ENCODE results near the gene TTC36.
A peak's percentile ranks its signal among the peaks of the same experiment; 100 is the strongest.
"Not testable (repeated sequence)": the region's sequence is repeated elsewhere in the genome, so short reads cannot be mapped to it uniquely, and the experiment has no call there.

TTC36 gene

GRCh38 chr11:118544647-118545010, 17.4 kb downstream of the TTC36 start:
- Mint-ChIP-seq H3K27ac (no peak overlapping the region), H3K27me3 (no peaks in the 10 kb centered on the region), H3K4me1 (ENCODE audit: low read depth) (no peaks in the 10 kb centered on the region), H3K4me3 (no peak overlapping the region), H3K36me3 (ENCODE audit: low read depth) (peaks cover 4% of the 10 kb centered on the region), H3K9me3 (no peaks in the 10 kb centered on the region)

- Mint-ChIP-seq H3K4me1 (ENCODE audit: low read depth) (no peaks in the 10 kb centered on the region), H3K36me3 (ENCODE audit: low read depth) (peaks cover 7% of the 10 kb centered on the region), H3K9me3 (no peaks in the 10 kb centered on the region), H3K4me3 (no peak overlapping the region), H3K27me3 (no peaks in the 10 kb centered on the region), H3K27ac (no peak overlapping the region)
Observed at GRCh38 chr11:118545533-118545932, 18.3 kb downstream of the TTC36 start.

- H3K27me3 Mint-ChIP-seq, result no peaks in the 10 kb centered on the region
- peaks cover 12% of the 10 kb centered on the region for H3K36me3 Mint-ChIP-seq (ENCODE audit: low read depth)
- H3K4me3 Mint-ChIP-seq, result no peak overlapping the region
- H3K27ac Mint-ChIP-seq, result no peak overlapping the region
- H3K9me3 Mint-ChIP-seq, result no peaks in the 10 kb centered on the region
- H3K4me1 Mint-ChIP-seq (ENCODE audit: low read depth), result no peaks in the 10 kb centered on the region
Observed at GRCh38 chr11:118547132-118547531, 19.9 kb downstream of the TTC36 start.

- Mint-ChIP-seq H3K4me1 (ENCODE audit: low read depth) (no peaks in the 10 kb centered on the region), H3K27ac (no peak overlapping the region), H3K9me3 (no peaks in the 10 kb centered on the region), H3K4me3 (no peak overlapping the region), H3K36me3 (ENCODE audit: low read depth) (peaks cover 27% of the 10 kb centered on the region), H3K27me3 (no peaks in the 10 kb centered on the region)
Observed at GRCh38 chr11:118552341-118552740, 25.1 kb downstream of the TTC36 start.

- Mint-ChIP-seq H3K27me3 (no peaks in the 10 kb centered on the region), H3K27ac (no peak overlapping the region), H3K9me3 (no peaks in the 10 kb centered on the region), H3K4me1 (ENCODE audit: low read depth) (peaks cover 16% of the 10 kb centered on the region), H3K36me3 (ENCODE audit: low read depth) (peaks cover 11% of the 10 kb centered on the region), H3K4me3 (no peak overlapping the region)
Observed at GRCh38 chr11:118560806-118561205, 33.5 kb downstream of the TTC36 start.

- Mint-ChIP-seq H3K4me1 (ENCODE audit: low read depth) (peaks cover 19% of the 10 kb centered on the region), H3K27me3 (no peaks in the 10 kb centered on the region), H3K9me3 (no peaks in the 10 kb centered on the region), H3K36me3 (ENCODE audit: low read depth) (peaks cover 3% of the 10 kb centered on the region), H3K4me3 (peak overlapping the region; percentile 62), H3K27ac (peak overlapping the region; percentile 71)
Observed at GRCh38 chr11:118565051-118565450, 37.8 kb downstream of the TTC36 start.

- Mint-ChIP-seq H3K4me3 (no peak overlapping the region), H3K36me3 (ENCODE audit: low read depth) (peaks cover 5% of the 10 kb centered on the region), H3K9me3 (no peaks in the 10 kb centered on the region), H3K27ac (no peak overlapping the region), H3K27me3 (no peaks in the 10 kb centered on the region), H3K4me1 (ENCODE audit: low read depth) (peaks cover 42% of the 10 kb centered on the region)
Observed at GRCh38 chr11:118569670-118570069, 42.4 kb downstream of the TTC36 start.

GRCh38 chr11:118570787-118571186, 43.5 kb downstream of the TTC36 start:
- no peaks in the 10 kb centered on the region for H3K27me3 Mint-ChIP-seq
- no peak overlapping the region for H3K27ac Mint-ChIP-seq

GRCh38 chr11:118571701-118572060, 44.4 kb downstream of the TTC36 start:
- H3K9me3 Mint-ChIP-seq, H3K27me3 Mint-ChIP-seq: not testable (repeated sequence)
- Mint-ChIP-seq H3K4me1 (ENCODE audit: low read depth) (peaks cover 50% of the 10 kb centered on the region), H3K27ac (peak overlapping the region; percentile 96), H3K4me3 (peak overlapping the region; percentile 100), H3K36me3 (ENCODE audit: low read depth) (peaks cover 14% of the 10 kb centered on the region)

More at GRCh38 chr11:118570787-118571186, 43.5 kb downstream of the TTC36 start:
- peaks cover 46% of the 10 kb centered on the region for H3K4me1 Mint-ChIP-seq (ENCODE audit: low read depth)
- H3K36me3 Mint-ChIP-seq (ENCODE audit: low read depth), result peaks cover 10% of the 10 kb centered on the region
- no peaks in the 10 kb centered on the region for H3K9me3 Mint-ChIP-seq
- H3K4me3 Mint-ChIP-seq, result peak overlapping the region; percentile 100

GRCh38 chr11:118572061-118572980, 45.0 kb downstream of the TTC36 start, which contains the start of gene ARCN1:
TSS of gene ARCN1 (plus strand) at chr11:118572409. CDS start at chr11:118572548, 139 bp downstream.
- peak within 1 kb of the TSS; percentile 100 for H3K4me3 Mint-ChIP-seq
- no peaks in the 10 kb centered on the region for H3K27me3 Mint-ChIP-seq
- H3K36me3 Mint-ChIP-seq (ENCODE audit: low read depth), result peaks cover 16% of the 10 kb centered on the region
- H3K4me1 Mint-ChIP-seq (ENCODE audit: low read depth), result peaks cover 53% of the 10 kb centered on the region
- H3K9me3 Mint-ChIP-seq, result no peaks in the 10 kb centered on the region
- peak within 1 kb of the TSS; percentile 96 for H3K27ac Mint-ChIP-seq

GRCh38 chr11:118572981-118573550, 45.8 kb downstream of the TTC36 start:
- Mint-ChIP-seq H3K9me3 (no peaks in the 10 kb centered on the region), H3K4me3 (peak overlapping the region; percentile 100), H3K4me1 (ENCODE audit: low read depth) (peaks cover 57% of the 10 kb centered on the region), H3K27me3 (no peaks in the 10 kb centered on the region), H3K27ac (peak overlapping the region; percentile 96), H3K36me3 (ENCODE audit: low read depth) (peaks cover 21% of the 10 kb centered on the region)

GRCh38 chr11:118574636-118575035, 47.4 kb downstream of the TTC36 start:
- H3K36me3 Mint-ChIP-seq (ENCODE audit: low read depth), result peaks cover 25% of the 10 kb centered on the region
- no peaks in the 10 kb centered on the region for H3K9me3 Mint-ChIP-seq
- H3K4me1 Mint-ChIP-seq (ENCODE audit: low read depth), result peaks cover 66% of the 10 kb centered on the region
- H3K27me3 Mint-ChIP-seq, result no peaks in the 10 kb centered on the region
- H3K4me3 Mint-ChIP-seq, result peak overlapping the region; percentile 41
- H3K27ac Mint-ChIP-seq, result no peak overlapping the region

GRCh38 chr11:118577995-118578394, 50.7 kb downstream of the TTC36 start:
- Mint-ChIP-seq H3K36me3 (ENCODE audit: low read depth) (peaks cover 34% of the 10 kb centered on the region), H3K4me1 (ENCODE audit: low read depth) (peaks cover 50% of the 10 kb centered on the region)
- not testable (repeated sequence) for H3K27me3 Mint-ChIP-seq, H3K4me3 Mint-ChIP-seq, H3K9me3 Mint-ChIP-seq, H3K27ac Mint-ChIP-seq
